Stimulated activated CD8-positive, alpha-beta memory T cell treated with anti-CD3 and anti-CD28 coated beads, Interleukin-4, amount 100 ng/mL, for 4 hours (primary cell): Measurements from ENCODE around the gene L1CAM.

Experiments
- DNase-seq, 2 donors: peaks; one replicate each; pipeline ENCODE4 v3.0.0-alpha.2; 2020; ENCODE audit warnings: low read depth in 2 of 2, low spot score in 1 of 2

The L1CAM gene

GRCh38 chrX:153866302-153867019, 19.5 kb downstream of the L1CAM start:
- no peak for DNase-seq

GRCh38 chrX:153865685-153866084, 20.3 kb downstream of the L1CAM start:
- no peak for DNase-seq

- no peak for DNase-seq
Observed at GRCh38 chrX:153865321-153865580, 20.7 kb downstream of the L1CAM start.

- no peak for DNase-seq
Observed at GRCh38 chrX:153864561-153865320, 21.2 kb downstream of the L1CAM start.

- DNase-seq: no peak
Observed at GRCh38 chrX:153864101-153864500, 21.9 kb downstream of the L1CAM start.

GRCh38 chrX:153863251-153863991, 22.6 kb downstream of the L1CAM start:
- no peak for DNase-seq

- DNase-seq: no peak
Observed at GRCh38 chrX:153862369-153863250, 23.4 kb downstream of the L1CAM start.

- no peak for DNase-seq
Observed at GRCh38 chrX:153861733-153862310, 24.2 kb downstream of the L1CAM start.

- DNase-seq: no peak
Observed at GRCh38 chrX:153861151-153861550, 24.8 kb downstream of the L1CAM start.

GRCh38 chrX:153857348-153857903, 28.5 kb downstream of the L1CAM start:
- no peak for DNase-seq

- DNase-seq: no peak
Observed at GRCh38 chrX:153854702-153855101, 31.3 kb downstream of the L1CAM start.

- no peak for DNase-seq
Observed at GRCh38 chrX:153853902-153854267, 32.1 kb downstream of the L1CAM start.

GRCh38 chrX:153853180-153853901, 32.6 kb downstream of the L1CAM start:
- no peak for DNase-seq

- DNase-seq: no peak
Observed at GRCh38 chrX:153851981-153852380, 34.0 kb downstream of the L1CAM start.

- no peak for DNase-seq
Observed at GRCh38 chrX:153848325-153848724, 37.6 kb downstream of the L1CAM start.

GRCh38 chrX:153845842-153846241, 40.1 kb downstream of the L1CAM start:
- DNase-seq: no peak

- DNase-seq: no peak
Observed at GRCh38 chrX:153845195-153845594, 40.8 kb downstream of the L1CAM start.

- DNase-seq: no peak
Observed at GRCh38 chrX:153844509-153845082, 41.4 kb downstream of the L1CAM start.

- no peak for DNase-seq
Observed at GRCh38 chrX:153836921-153837320, 49.1 kb downstream of the L1CAM start.

GRCh38 chrX:153832728-153833127, 53.2 kb downstream of the L1CAM start:
- DNase-seq: no peak
